Ectodermal cell (in vitro differentiated cells): ENCODE measurements around the gene NEIL1. TPM values are rescaled to one million over a fixed set of nuclear protein-coding genes. Genes with fewer than 3 reads are reported as not detected.
A peak's percentile ranks its signal among the peaks of the same experiment; 100 is the strongest.
"Not testable (repeated sequence)": the region's sequence is repeated elsewhere in the genome, so short reads cannot be mapped to it uniquely, and the experiment has no call there.

ENCODE experiments used
- H3K27ac ChIP-seq: 2 replicates; pipeline ENCODE4 v1.7.0; 2013; ENCODE audit warnings: mild to moderate bottlenecking, low read depth, low read length; ENCODE audit not compliant: insufficient read depth, poor library complexity, severe bottlenecking
- H3K27me3 ChIP-seq: 2 replicates; pipeline ENCODE4 v1.7.0; 2013; ENCODE audit warnings: mild to moderate bottlenecking, low read length; ENCODE audit not compliant: insufficient read depth, control insufficient read depth, poor library complexity, severe bottlenecking
- H3K36me3 ChIP-seq: one replicate; pipeline ENCODE4 v1.7.0; 2013; ENCODE audit warnings: low read length; ENCODE audit not compliant: control insufficient read depth, insufficient read depth
- H3K4me1 ChIP-seq: one replicate; pipeline ENCODE4 v1.7.0; 2013; ENCODE audit warnings: low read length; ENCODE audit not compliant: control insufficient read depth, insufficient read depth
- H3K4me3 ChIP-seq: 2 replicates; pipeline ENCODE4 v1.7.0; 2013; ENCODE audit warnings: low read depth, low read length, control low read depth; ENCODE audit not compliant: insufficient read depth
- H3K9me3 ChIP-seq: 2 replicates; pipeline ENCODE4 v1.7.0; 2013; ENCODE audit warnings: mild to moderate bottlenecking, low read length, moderate library complexity; ENCODE audit not compliant: control insufficient read depth
- WGBS, 2 experiments: methylation state at CpG; one replicate each; pipeline ENCODE4 v1.1.7; 2013; ENCODE audit warnings: missing lambda C conversion rate in 2 of 2; 5-methylcytosine and 5-hydroxymethylcytosine counted together
- polyA plus RNA-seq, 4 experiments: library from polyadenylated mRNA; stranded (reverse); fragments of 50-300 nt; gene quantifications; one replicate each; pipeline ENCODE4 v1.2.3, GENCODE V29; 2013

Gene NEIL1
- 12.8 TPM for polyA plus RNA-seq (2013, experiment 1 of 4)
- 10.9 TPM for polyA plus RNA-seq (2013, experiment 2 of 4)
- polyA plus RNA-seq (2013, experiment 3 of 4), result 10.7 TPM
- polyA plus RNA-seq (2013, experiment 4 of 4), result 12.2 TPM

GRCh38 chr15:75346796-75347221 lies at the start of gene NEIL1:
Gene NEIL1 (plus strand): TSS chr15:75347039. CDS start chr15:75348906, 1,867 bp downstream.
- H3K9me3 ChIP-seq, result no peaks in the 10 kb centered on the region
- peaks cover 47% of the 10 kb centered on the region for H3K27me3 ChIP-seq
- H3K36me3 ChIP-seq, result no peaks in the 10 kb centered on the region
- 23 to 24% methylated on average over 20 of the region's 20 CpGs for WGBS, 2 experiments
- peak within 1 kb of the TSS; percentile 71 for H3K4me3 ChIP-seq
- H3K4me1 ChIP-seq, result peaks cover 7% of the 10 kb centered on the region
- no peak within 1 kb of the TSS for H3K27ac ChIP-seq

DNA sequence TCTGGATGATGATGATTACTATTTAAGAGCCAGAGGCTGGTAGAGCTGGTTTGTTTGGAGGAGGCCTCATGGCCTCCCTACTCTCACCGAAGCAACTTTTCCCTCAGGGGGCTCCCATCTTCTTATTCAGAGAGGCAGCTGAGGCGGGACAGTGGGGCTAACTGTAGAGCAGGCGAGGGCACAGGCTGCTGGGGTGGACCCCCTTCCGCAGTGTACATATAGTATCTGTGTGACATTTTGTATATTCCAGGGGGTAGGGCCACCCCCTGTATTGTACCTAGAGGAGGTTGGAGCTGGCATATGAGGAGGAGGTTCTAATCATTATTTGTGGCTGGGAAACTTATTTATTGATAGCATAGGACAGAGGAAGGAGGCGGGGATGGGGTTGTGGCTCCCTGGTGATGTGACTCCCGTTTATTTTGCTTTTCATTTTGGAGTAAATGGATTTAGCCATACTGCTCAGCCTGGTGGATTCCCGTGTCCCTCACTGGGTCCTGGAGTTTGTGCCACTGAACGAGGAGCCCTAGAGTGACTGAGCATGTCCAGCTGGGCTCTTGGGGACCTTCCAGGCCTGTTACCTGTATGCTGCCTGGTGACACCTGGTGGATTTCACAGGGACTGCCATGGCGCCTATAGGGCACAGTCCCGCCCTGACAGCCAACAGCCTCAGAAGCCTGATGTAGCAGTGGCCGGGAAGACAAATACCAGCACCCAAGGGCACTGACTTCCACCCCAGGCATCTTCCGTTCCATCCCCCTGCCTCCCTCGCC lies 48.1 kb upstream of the NEIL1 start:
- WGBS, 2 experiments, result 21 to 58% methylated on average over 2 to 4 of the region's 13 CpGs
- H3K36me3 ChIP-seq, H3K9me3 ChIP-seq, H3K4me3 ChIP-seq, H3K27me3 ChIP-seq, H3K4me1 ChIP-seq, H3K27ac ChIP-seq: not testable (repeated sequence)

DNA sequence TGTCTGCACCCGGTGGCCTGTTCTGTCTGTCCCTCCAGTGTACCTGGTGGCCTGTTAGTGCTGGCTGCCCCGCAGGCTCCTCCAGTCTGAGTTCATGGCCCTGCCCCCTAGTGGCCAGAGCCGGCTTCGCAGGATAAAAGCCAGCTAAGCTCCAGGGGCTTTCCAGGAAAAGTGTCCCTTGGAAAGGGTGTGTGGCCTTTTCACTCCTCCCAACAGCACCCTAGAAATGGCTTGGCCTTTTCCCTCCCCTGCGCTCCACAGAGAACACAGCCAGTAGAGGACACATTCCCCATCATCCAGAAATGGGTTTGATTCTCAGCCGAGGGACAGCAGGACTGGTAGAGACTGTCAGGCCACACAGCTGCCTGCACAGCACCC lies 47.5 kb upstream of the NEIL1 start:
- not testable (repeated sequence) for H3K4me3 ChIP-seq, H3K9me3 ChIP-seq, H3K4me1 ChIP-seq, H3K27ac ChIP-seq, H3K36me3 ChIP-seq, H3K27me3 ChIP-seq
- 2 to 4% methylated on average over 3 to 4 of the region's 6 CpGs for WGBS, 2 experiments

- H3K9me3 ChIP-seq, H3K27ac ChIP-seq, H3K4me3 ChIP-seq, H3K27me3 ChIP-seq, H3K36me3 ChIP-seq, H3K4me1 ChIP-seq: not testable (repeated sequence)
- 63 to 73% methylated on average over 5 to 6 of the region's 6 CpGs for WGBS, 2 experiments
Observed at GRCh38 chr15:75300026-75300425, 46.8 kb upstream of the NEIL1 start.

DNA sequence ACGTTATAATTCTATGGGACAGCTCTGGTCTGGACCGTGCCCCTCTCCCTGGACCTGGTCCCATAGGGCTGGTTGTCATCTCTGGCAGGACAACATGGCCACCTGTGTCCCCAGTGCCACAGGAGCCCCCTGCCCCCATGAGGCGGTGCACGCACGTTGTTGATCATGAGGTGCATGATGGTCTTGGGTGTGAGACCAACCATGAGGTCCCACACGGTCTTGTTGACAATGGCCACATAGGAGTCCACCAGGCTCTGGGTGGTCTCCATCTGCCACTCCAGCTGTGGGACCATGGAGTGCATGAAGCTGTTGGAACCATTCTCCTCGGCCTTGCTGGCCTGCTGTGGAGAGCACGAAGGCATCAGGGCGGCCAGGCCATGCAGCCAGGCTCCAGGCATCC lies 44.5 kb upstream of the NEIL1 start:
- no peaks in the 10 kb centered on the region for H3K27me3 ChIP-seq
- H3K4me1 ChIP-seq, result no peaks in the 10 kb centered on the region
- no peaks in the 10 kb centered on the region for H3K9me3 ChIP-seq
- H3K36me3 ChIP-seq, result no peaks in the 10 kb centered on the region
- H3K4me3 ChIP-seq, result no peak overlapping the region
- WGBS, 2 experiments, result 90 to 92% methylated on average over 9 of the region's 9 CpGs
- no peak overlapping the region for H3K27ac ChIP-seq

GRCh38 chr15:75302753-75303152 lies 44.1 kb upstream of the NEIL1 start:
- H3K9me3 ChIP-seq, result not testable (repeated sequence)
- WGBS, 2 experiments, result 94 to 95% methylated on average over 4 of the region's 4 CpGs

GRCh38 chr15:75306188-75306587 lies 40.7 kb upstream of the NEIL1 start:
- Histone ChIP-seq H3K36me3 (no peaks in the 10 kb centered on the region), H3K4me1 (no peaks in the 10 kb centered on the region), H3K27ac (no peak overlapping the region), H3K4me3 (no peak overlapping the region), H3K27me3 (peaks cover 10% of the 10 kb centered on the region), H3K9me3 (no peaks in the 10 kb centered on the region)
- 75 to 94% methylated on average over 2 to 3 of the region's 3 CpGs for WGBS, 2 experiments

More at GRCh38 chr15:75302753-75303152, 44.1 kb upstream of the NEIL1 start:
- not testable (repeated sequence) for H3K27ac ChIP-seq, H3K36me3 ChIP-seq, H3K4me3 ChIP-seq, H3K4me1 ChIP-seq, H3K27me3 ChIP-seq

DNA sequence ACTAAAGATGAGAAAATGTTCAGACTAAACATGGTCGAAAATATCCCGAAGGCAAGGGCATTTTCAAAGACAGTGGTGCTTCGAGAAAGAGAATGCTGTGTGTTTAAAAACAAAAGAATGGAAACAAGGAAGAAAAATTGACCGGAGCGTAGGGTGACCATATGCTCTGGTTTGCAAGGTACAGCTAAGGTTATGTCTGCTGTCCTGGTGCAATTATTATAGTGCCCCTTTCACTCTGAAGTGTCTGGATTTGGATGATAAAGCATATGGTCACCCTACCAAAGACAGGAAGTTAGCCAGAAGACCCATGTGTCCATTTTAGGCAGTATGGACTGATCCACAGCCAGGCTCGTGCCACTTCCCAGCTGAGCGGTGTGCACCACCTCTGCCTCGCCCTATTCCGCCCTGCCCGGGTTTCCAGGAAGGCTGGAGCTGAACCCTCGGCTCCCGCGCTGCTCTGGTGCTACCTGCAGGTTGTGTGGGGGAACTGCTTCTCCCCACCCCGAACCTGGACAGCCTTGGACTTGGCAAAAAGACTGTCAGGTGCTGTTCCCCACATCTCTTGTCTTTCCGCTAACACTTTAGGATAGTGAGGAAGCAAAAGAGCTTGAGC lies 39.0 kb upstream of the NEIL1 start:
- 43 to 44% methylated on average over 15 of the region's 15 CpGs for WGBS, 2 experiments
- peaks cover 10% of the 10 kb centered on the region for H3K27me3 ChIP-seq
- H3K9me3 ChIP-seq, result no peaks in the 10 kb centered on the region
- no peak overlapping the region for H3K4me3 ChIP-seq
- H3K4me1 ChIP-seq, result no peaks in the 10 kb centered on the region
- no peaks in the 10 kb centered on the region for H3K36me3 ChIP-seq
- no peak overlapping the region for H3K27ac ChIP-seq

DNA sequence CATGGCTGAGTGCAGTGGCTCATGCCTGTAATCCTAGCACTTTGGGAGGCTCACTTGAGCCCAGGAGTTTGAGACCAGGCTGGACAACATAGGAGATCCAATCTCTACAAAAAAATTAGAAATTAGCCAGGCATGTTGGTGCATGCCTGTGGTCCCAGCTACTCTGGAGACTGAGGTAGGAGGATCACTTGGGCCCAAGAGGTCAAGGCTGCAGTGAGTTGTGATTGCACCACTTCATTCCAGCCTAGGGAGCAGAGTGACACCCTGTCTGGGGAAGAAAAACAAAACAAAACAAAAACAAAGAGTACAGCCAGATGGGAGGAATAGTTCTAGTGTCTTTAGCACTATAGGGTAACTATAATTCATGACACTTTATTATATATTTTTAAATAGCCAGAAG lies 37.1 kb upstream of the NEIL1 start:
- Histone ChIP-seq H3K36me3 (no peaks in the 10 kb centered on the region), H3K4me1 (no peaks in the 10 kb centered on the region), H3K27me3 (peaks cover 10% of the 10 kb centered on the region), H3K27ac (no peak overlapping the region), H3K4me3 (no peak overlapping the region), H3K9me3 (no peaks in the 10 kb centered on the region)

- H3K27ac ChIP-seq, H3K27me3 ChIP-seq, H3K36me3 ChIP-seq, H3K4me1 ChIP-seq, H3K4me3 ChIP-seq, H3K9me3 ChIP-seq: not testable (repeated sequence)
- 94 to 95% methylated on average over 1 of the region's 1 CpG for WGBS, 2 experiments
Observed at GRCh38 chr15:75312548-75312947, 34.3 kb upstream of the NEIL1 start.
